ENCODE measurements around the gene ZNF451. TPM values are rescaled to one million over a fixed set of nuclear protein-coding genes. Genes with fewer than 3 reads are reported as not detected.
A peak's percentile ranks its signal among the peaks of the same experiment; 100 is the strongest.
"Not testable (repeated sequence)": the region's sequence is repeated elsewhere in the genome, so short reads cannot be mapped to it uniquely, and the experiment has no call there.

Gene ZNF451
- total RNA-seq (10 to 100 TPM; 27.1 to 41.9 (median 28.7) TPM), polyA plus RNA-seq (11.0 TPM)
- long read RNA-seq, donor 1, full-length matches to known transcripts: 23 of 30 reads
- long read RNA-seq, donor 1, partial matches to known transcripts: 2 of 30 reads
- long read RNA-seq, donor 1, other reads (novel, unspliced or antisense): 5 of 30 reads
- long read RNA-seq, donor 2, full-length matches to known transcripts: 10 of 14 reads
- long read RNA-seq, donor 2, partial matches to known transcripts: 0 of 14 reads
- long read RNA-seq, donor 2, other reads (novel, unspliced or antisense): 4 of 14 reads
- long read RNA-seq, donor 3, full-length matches to known transcripts: 54 of 87 reads
- long read RNA-seq, donor 3, partial matches to known transcripts: 20 of 87 reads
- long read RNA-seq, donor 3, other reads (novel, unspliced or antisense): 13 of 87 reads
- long read RNA-seq, donor 4, full-length matches to known transcripts: 13 of 20 reads
- long read RNA-seq, donor 4, partial matches to known transcripts: 2 of 20 reads
- long read RNA-seq, donor 4, other reads (novel, unspliced or antisense): 5 of 20 reads

GRCh38 chr6:57089687-57090457, at the start of gene ZNF451:
ZNF451 (plus strand) TSS chr6:57090188; CDS start chr6:57090254, 66 bp downstream.
- Histone ChIP-seq H3K4me3 (ENCODE audit: low read length) (peak within 1 kb of the TSS; percentile 41), H3K4me1 (ENCODE audit: control insufficient read depth, insufficient read depth, low read length) (no peaks in the 10 kb centered on the region), H3K9me3 (ENCODE audit: control insufficient read depth, low read length) (no peaks in the 10 kb centered on the region), H3K27me3 (ENCODE audit: control insufficient read depth, insufficient read depth) (no peaks in the 10 kb centered on the region), H3K27ac (ENCODE audit: low read length) (peak within 1 kb of the TSS; percentile 34)
- intact Hi-C loops (cut with DNase I): no loop called here
- under 1% methylated on average over 52 of the region's 58 CpGs for WGBS
- ATAC-seq: peak; percentile 99 to 100
- peak; percentile 99 for DNase-seq

- H3K4me3 ChIP-seq (ENCODE audit: low read length); ATAC-seq; H3K9me3 ChIP-seq (ENCODE audit: control insufficient read depth, low read length); H3K27me3 ChIP-seq (ENCODE audit: control insufficient read depth, insufficient read depth); intact Hi-C loops (cut with DNase I); H3K4me1 ChIP-seq (ENCODE audit: control insufficient read depth, insufficient read depth, low read length); H3K27ac ChIP-seq (ENCODE audit: low read length); DNase-seq: not testable (repeated sequence)
- WGBS: 85% methylated on average over 1 of the region's 1 CpG
These were observed 45.9 kb upstream of the ZNF451 start for GRCh38 chr6:57044061-57044460.

- no peak for DNase-seq
- no peaks in the 10 kb centered on the region for H3K27me3 ChIP-seq (ENCODE audit: control insufficient read depth, insufficient read depth)
- WGBS: 90% methylated on average over 2 of the region's 2 CpGs
- intact Hi-C loops (cut with DNase I): no loop called here
- H3K4me3 ChIP-seq (ENCODE audit: low read length): no peak overlapping the region
- H3K27ac ChIP-seq (ENCODE audit: low read length): no peak overlapping the region
- H3K4me1 ChIP-seq (ENCODE audit: control insufficient read depth, insufficient read depth, low read length): no peaks in the 10 kb centered on the region
- H3K9me3 ChIP-seq (ENCODE audit: control insufficient read depth, low read length): no peaks in the 10 kb centered on the region
- ATAC-seq: no peak
These were observed 45.4 kb upstream of the ZNF451 start for GRCh38 chr6:57044568-57044967.

GRCh38 chr6:57046332-57047256, 43.4 kb upstream of the ZNF451 start, which contains the start of gene KIAA1586:
KIAA1586 (plus strand) TSS chr6:57046693; CDS start chr6:57046756, 63 bp downstream.
- H3K9me3 ChIP-seq (ENCODE audit: control insufficient read depth, low read length); H3K4me1 ChIP-seq (ENCODE audit: control insufficient read depth, insufficient read depth, low read length); H3K27ac ChIP-seq (ENCODE audit: low read length); intact Hi-C loops (cut with DNase I); H3K27me3 ChIP-seq (ENCODE audit: control insufficient read depth, insufficient read depth): not testable (repeated sequence)
- under 1% methylated on average over 42 of the region's 78 CpGs for WGBS
- peak within 1 kb of the TSS; percentile 53 for H3K4me3 ChIP-seq (ENCODE audit: low read length)
- peak; percentile 100 for ATAC-seq
- peak; percentile 92 to 96 (median 96) for DNase-seq

- H3K4me3 ChIP-seq (ENCODE audit: low read length); intact Hi-C loops (cut with DNase I); H3K27me3 ChIP-seq (ENCODE audit: control insufficient read depth, insufficient read depth); H3K4me1 ChIP-seq (ENCODE audit: control insufficient read depth, insufficient read depth, low read length); H3K9me3 ChIP-seq (ENCODE audit: control insufficient read depth, low read length); DNase-seq; H3K27ac ChIP-seq (ENCODE audit: low read length): not testable (repeated sequence)
- WGBS: no CpG with 5 or more reads among the region's 5 CpGs
- peak in 1 of 2 donors; percentile 3 for ATAC-seq
These were observed 42.8 kb upstream of the ZNF451 start for GRCh38 chr6:57047257-57047585.

- ATAC-seq; intact Hi-C loops (cut with DNase I); DNase-seq; H3K27ac ChIP-seq (ENCODE audit: low read length); H3K27me3 ChIP-seq (ENCODE audit: control insufficient read depth, insufficient read depth); H3K9me3 ChIP-seq (ENCODE audit: control insufficient read depth, low read length); H3K4me3 ChIP-seq (ENCODE audit: low read length); H3K4me1 ChIP-seq (ENCODE audit: control insufficient read depth, insufficient read depth, low read length): not testable (repeated sequence)
- WGBS: 87% methylated on average over 6 of the region's 6 CpGs
These were observed 42.1 kb upstream of the ZNF451 start for GRCh38 chr6:57047859-57048258.

GRCh38 chr6:57048577-57048976, 41.4 kb upstream of the ZNF451 start:
- H3K4me3 ChIP-seq (ENCODE audit: low read length): no peak overlapping the region
- no peaks in the 10 kb centered on the region for H3K27me3 ChIP-seq (ENCODE audit: control insufficient read depth, insufficient read depth)
- no peaks in the 10 kb centered on the region for H3K9me3 ChIP-seq (ENCODE audit: control insufficient read depth, low read length)
- no peaks in the 10 kb centered on the region for H3K4me1 ChIP-seq (ENCODE audit: control insufficient read depth, insufficient read depth, low read length)
- WGBS: 87% methylated on average over 5 of the region's 5 CpGs
- intact Hi-C loops (cut with DNase I): no loop called here
- DNase-seq (no peak), ATAC-seq (no peak)
- no peak overlapping the region for H3K27ac ChIP-seq (ENCODE audit: low read length)

- Histone ChIP-seq H3K4me1 (ENCODE audit: control insufficient read depth, insufficient read depth, low read length) (no peaks in the 10 kb centered on the region), H3K27ac (ENCODE audit: low read length) (no peak overlapping the region), H3K9me3 (ENCODE audit: control insufficient read depth, low read length) (no peaks in the 10 kb centered on the region), H3K4me3 (ENCODE audit: low read length) (no peak overlapping the region), H3K27me3 (ENCODE audit: control insufficient read depth, insufficient read depth) (no peaks in the 10 kb centered on the region)
- intact Hi-C loops (cut with DNase I): no loop called here
- no peak for ATAC-seq
- no peak for DNase-seq
- 86% methylated on average over 3 of the region's 3 CpGs for WGBS
These were observed 26.1 kb upstream of the ZNF451 start for GRCh38 chr6:57063847-57064246.

GRCh38 chr6:57064809-57065208, 25.2 kb upstream of the ZNF451 start:
- Histone ChIP-seq H3K27ac (ENCODE audit: low read length) (no peak overlapping the region), H3K4me1 (ENCODE audit: control insufficient read depth, insufficient read depth, low read length) (no peaks in the 10 kb centered on the region), H3K4me3 (ENCODE audit: low read length) (no peak overlapping the region), H3K27me3 (ENCODE audit: control insufficient read depth, insufficient read depth) (no peaks in the 10 kb centered on the region), H3K9me3 (ENCODE audit: control insufficient read depth, low read length) (no peaks in the 10 kb centered on the region)
- DNase-seq (no peak), ATAC-seq (no peak)
- WGBS: 65% methylated on average over 1 of the region's 1 CpG
- intact Hi-C loops (cut with DNase I): no loop called here

- ATAC-seq (no peak), DNase-seq (no peak)
- Histone ChIP-seq H3K4me1 (ENCODE audit: control insufficient read depth, insufficient read depth, low read length) (no peaks in the 10 kb centered on the region), H3K27ac (ENCODE audit: low read length) (no peak overlapping the region), H3K4me3 (ENCODE audit: low read length) (no peak overlapping the region), H3K9me3 (ENCODE audit: control insufficient read depth, low read length) (no peaks in the 10 kb centered on the region), H3K27me3 (ENCODE audit: control insufficient read depth, insufficient read depth) (no peaks in the 10 kb centered on the region)
- intact Hi-C loops (cut with DNase I): no loop called here
- WGBS: 96% methylated on average over 1 of the region's 1 CpG
These were observed 21.9 kb upstream of the ZNF451 start for GRCh38 chr6:57068061-57068460.
